PC-3 (cell line): ENCODE data around the gene LRIG3. TPM values are rescaled to one million over a fixed set of nuclear protein-coding genes. Genes with fewer than 3 reads are reported as not detected.

ENCODE experiments used
- ATAC-seq: fragments of 200-7000 bp; cut with Tn5 transposase; 2 replicates; pipeline ENCODE4 v1.9.1; 2020; ENCODE audit warnings: mild to moderate bottlenecking, moderate library complexity
- Bru-seq: library from RNA; stranded (reverse); fragments of 400-500 nt; gene quantifications from one replicate; lab custom pipeline; 2021; lab: Mats Ljungman, UMichigan
- BruChase-seq, 2 experiments: library from RNA; stranded (reverse); fragments of 400-500 nt; gene quantifications; one replicate each; lab custom pipeline; 2021; lab: Mats Ljungman, UMichigan
- BruUV-seq: library from RNA; stranded (reverse); fragments of 400-500 nt; replicated peaks from 2 replicates; lab custom pipeline; 2021; lab: Mats Ljungman, UMichigan
- CTCF ChIA-PET: fragments of 300-600 bp; sonication (Branson Sonifier 250); formaldehyde crosslinking; loops from one replicate; lab custom pipeline; 2022; ENCODE audit warnings: antibody characterized with exemption; lab: Charles Lee
- POLR2A ChIA-PET: fragments of 300-600 bp; sonication (Branson Sonifier 250); formaldehyde crosslinking; loops from one replicate; lab custom pipeline; 2022; ENCODE audit warnings: antibody characterized with exemption; ENCODE audit not compliant: unreplicated experiment; lab: Charles Lee
- DNase-seq: peaks from one replicate; pipeline ENCODE4 v3.0.0-alpha.2; 2015
- H2AFZ ChIP-seq: fragments of 300-600 bp; sonication (generic); 2 replicates; pipeline ENCODE4 v1.6.0; 2016; ENCODE audit warnings: antibody characterized with exemption, low read length
- H3F3A ChIP-seq: fragments of 300-600 bp; sonication (generic); one replicate; pipeline ENCODE4 v1.6.0; 2017; ENCODE audit warnings: antibody characterized with exemption, low read length, control low read depth, mild to moderate bottlenecking; ENCODE audit not compliant: unreplicated experiment
- H3K27ac ChIP-seq: fragments of 300-600 bp; sonication (generic); 2 replicates; pipeline ENCODE4 v1.5.1; 2016; ENCODE audit warnings: mild to moderate bottlenecking, low read length
- H3K27me3 ChIP-seq: fragments of 300-600 bp; sonication (generic); 2 replicates; pipeline ENCODE4 v1.6.1; 2016; ENCODE audit warnings: low read length, mixed read lengths
- H3K36me3 ChIP-seq: fragments of 300-600 bp; sonication (generic); 2 replicates; pipeline ENCODE4 v1.6.1; 2016; ENCODE audit warnings: low read depth, mixed run types, low read length, mixed read lengths
- H3K4me1 ChIP-seq: fragments of 300-600 bp; sonication (generic); 2 replicates; pipeline ENCODE4 v1.5.1; 2016; ENCODE audit warnings: low read length; ENCODE audit not compliant: insufficient read depth
- H3K4me2 ChIP-seq: fragments of 300-600 bp; sonication (generic); 2 replicates; pipeline ENCODE4 v1.6.0; 2016; ENCODE audit warnings: low read length
- H3K4me3 ChIP-seq: fragments of 300-600 bp; sonication (generic); 2 replicates; pipeline ENCODE4 v1.5.1; 2016; ENCODE audit warnings: mild to moderate bottlenecking, low read length, mixed read lengths
- H3K79me2 ChIP-seq: fragments of 300-600 bp; sonication (generic); 2 replicates; pipeline ENCODE4 v1.6.1; 2017; ENCODE audit warnings: low read length, mixed read lengths
- H3K9ac ChIP-seq: fragments of 300-600 bp; sonication (generic); 2 replicates; pipeline ENCODE4 v1.6.0; 2016; ENCODE audit warnings: mild to moderate bottlenecking, low read length
- H3K9me2 ChIP-seq: fragments of 300-600 bp; sonication (generic); replicated peaks from 2 replicates; pipeline ENCODE4 v1.6.1; 2016; ENCODE audit warnings: mixed run types, low read length, mixed read lengths
- H3K9me3 ChIP-seq: fragments of 300-600 bp; sonication (generic); 2 replicates; pipeline ENCODE4 v1.6.1; 2016; ENCODE audit warnings: low read length, mixed read lengths
- H4K20me1 ChIP-seq: fragments of 300-600 bp; sonication (generic); 2 replicates; pipeline ENCODE4 v1.6.1; 2016; ENCODE audit warnings: low read length, mixed read lengths
- CTCF ChIP-seq: fragments of 300-600 bp; sonication (generic); conservative IDR thresholded peaks from 2 replicates; pipeline ENCODE4 v1.5.1; 2017; ENCODE audit warnings: antibody characterized with exemption, low read depth, mild to moderate bottlenecking, low read length
- EZH2 ChIP-seq: fragments of 300-600 bp; sonication (generic); IDR thresholded peaks from one replicate; pipeline ENCODE4 v1.6.1; 2017; ENCODE audit warnings: antibody characterized with exemption, mild to moderate bottlenecking, low read length; ENCODE audit not compliant: unreplicated experiment
- EZH2phosphoT487 ChIP-seq: fragments of 300-600 bp; sonication (generic); IDR thresholded peaks from 2 replicates; pipeline ENCODE4 v1.6.1; 2018; ENCODE audit warnings: mild to moderate bottlenecking, antibody characterized with exemption, low read length, borderline replicate concordance
- intact Hi-C: fragments of 100-400 bp; cut with micrococcal nuclease; formaldehyde crosslinking; loops from 2 replicates; pipeline ENCODE4 v1.9.0; 2023
- long read RNA-seq: library from polyadenylated mRNA; unstranded; transcript quantifications from one replicate; pipeline ENCODE4 v2.0.0, GENCODE V29; 2021; ENCODE audit not compliant: unreplicated experiment
- total RNA-seq: library from RNA; depleted of rRNA; stranded (reverse); fragments of >200 nt; gene quantifications from 2 replicates; pipeline ENCODE4 v1.2.3, GENCODE V29; 2014; rRNA removed

The LRIG3 gene
- total RNA-seq (8.6 and 10.8 TPM in 2 replicates), Bru-seq, nascent RNA (percentile 64 among the genes with signal in this experiment), BruChase-seq, experiment 1, labeled RNA remaining after a 6-hour chase (percentile 51 among the genes with signal in this experiment), BruChase-seq, experiment 2, labeled RNA remaining after a 2-hour chase (percentile 53 among the genes with signal in this experiment)
- long read RNA-seq, full-length matches to known transcripts, result 10 of 13 reads
- long read RNA-seq, partial matches to known transcripts, result 1 of 13 reads
- long read RNA-seq, other reads (novel, unspliced or antisense), result 2 of 13 reads

GRCh38 chr12:58920102-58920960 lies at the start of gene LRIG3:
Gene LRIG3 (minus strand): TSS chr12:58920504. CDS start chr12:58920235, 269 bp downstream.
- CTCF ChIA-PET, result interaction anchor here (0.6 to 1.1 kb wide), 3 partner anchors 58 to 1004 kb away, joined by 3 read pairs; no protein-coding TSS in a partner anchor
- no TSS peak for BruUV-seq
- Histone ChIP-seq H3K36me3 (no peaks in the 10 kb centered on the region), H3K79me2 (peaks cover 46% of the 10 kb centered on the region), H3K9ac (peak within 1 kb of the TSS; percentile 77), H3K4me3 (peak within 1 kb of the TSS; percentile 97), H4K20me1 (no peaks in the 10 kb centered on the region), H3K4me2 (peak within 1 kb of the TSS; percentile 78), H3K4me1 (peaks cover 40% of the 10 kb centered on the region), H3K9me2 (no peaks in the 10 kb centered on the region), H3F3A (no peaks in the 10 kb centered on the region), H2AFZ (peak within 1 kb of the TSS; percentile 93), H3K27ac (peak within 1 kb of the TSS; percentile 69), H3K27me3 (no peaks in the 10 kb centered on the region), H3K9me3 (no peaks in the 10 kb centered on the region)
- intact Hi-C loops, result no loop called here
- POLR2A ChIA-PET, result interaction anchor here (0.6 kb wide), 2 partner anchors 9 to 144 kb away, joined by 3 read pairs; no protein-coding TSS in a partner anchor
- peak; percentile 79 for ATAC-seq
- TF ChIP-seq EZH2phosphoT487, result no peak
- no peak for TF ChIP-seq EZH2
- no peak for TF ChIP-seq CTCF
- peak; percentile 88 for DNase-seq

- no peaks in the 10 kb centered on the region for H3K27me3 ChIP-seq
- H3K27ac ChIP-seq, result no peak overlapping the region
- H3K36me3 ChIP-seq, result no peaks in the 10 kb centered on the region
- no peaks in the 10 kb centered on the region for H3K79me2 ChIP-seq
- H3K4me1 ChIP-seq, result no peaks in the 10 kb centered on the region
- CTCF ChIA-PET, result no interaction called here
- H3K4me3 ChIP-seq, result no peak overlapping the region
- H3K9me3 ChIP-seq, result no peaks in the 10 kb centered on the region
- POLR2A ChIA-PET, result no interaction called here
- H4K20me1 ChIP-seq, result no peaks in the 10 kb centered on the region
- no peaks in the 10 kb centered on the region for H3F3A ChIP-seq
- no peaks in the 10 kb centered on the region for H3K9me2 ChIP-seq
- intact Hi-C loops, result no loop called here
- no peak overlapping the region for H3K4me2 ChIP-seq
- ATAC-seq (no peak), DNase-seq (no peak)
- TF ChIP-seq EZH2 (no peak), EZH2phosphoT487 (no peak), CTCF (no peak)
- H3K9ac ChIP-seq, result no peak overlapping the region
- BruUV-seq, result no TSS peak
- H2AFZ ChIP-seq, result no peak overlapping the region
Observed at GRCh38 chr12:58969237-58969636, 48.9 kb upstream of the LRIG3 start.
